A549 (cell line): Measurements from ENCODE around the gene CERS6. TPM values are rescaled to one million over a fixed set of nuclear protein-coding genes. Genes with fewer than 3 reads are reported as not detected.

Source experiments
- ATAC-seq, 2 experiments: fragments of 200-7000 bp in 1 of 2; fragments of >200 bp in 1 of 2; cut with Nextera tagmentation in 1 of 2; cut with Tn5 transposase in 1 of 2; 3 replicates each; pipeline versions ENCODE4 v1.8.0 to v1.9.1; 2018 to 2020; ENCODE audit warnings: mild to moderate bottlenecking in 1 of 2, moderate library complexity in 1 of 2
- CTCF ChIA-PET: fragments of 300-600 bp; sonication (Branson Sonifier 250); formaldehyde crosslinking; extraction: SDS; loops from one replicate; lab custom pipeline; 2021; ENCODE audit warnings: antibody characterized with exemption, inconsistent platforms; lab: Yijun Ruan, JAX
- POLR2A ChIA-PET: fragments of 350-600 bp; formaldehyde crosslinking; extraction: SDS; loops from one replicate; lab custom pipeline; 2021; ENCODE audit warnings: antibody characterized with exemption, inconsistent platforms; lab: Yijun Ruan, JAX
- DNase-seq, 2 experiments: peaks; one replicate each; pipeline versions ENCODE4 v3.0.0 to v3.0.0-alpha.2; 2011 to 2016; ENCODE audit warnings: low read depth in 1 of 2, low spot score in 1 of 2
- FAIRE-seq: peaks from 2 replicates; lab custom pipeline; 2011; peaks lifted over from hg19 to GRCh38; lab: Jason Lieb, UNC
- H3K27ac ChIP-seq, 2 experiments: fragments of >200 bp; sonication (Bioruptor Twin); formaldehyde crosslinking; 3 replicates each; pipeline ENCODE4 v1.5.1; 2016 to 2017
- H3K4me1 ChIP-seq: fragments of >200 bp; sonication (Bioruptor Twin); formaldehyde crosslinking; 3 replicates; pipeline ENCODE4 v1.6.1; 2016
- H3K4me2 ChIP-seq: fragments of >200 bp; sonication (Bioruptor Twin); formaldehyde crosslinking; 3 replicates; pipeline ENCODE4 v1.6.1; 2016
- H3K4me3 ChIP-seq: fragments of >200 bp; sonication (Bioruptor Twin); formaldehyde crosslinking; 3 replicates; pipeline ENCODE4 v1.5.1; 2016
- H3K9me3 ChIP-seq: fragments of >200 bp; sonication (Bioruptor Twin); formaldehyde crosslinking; 3 replicates; pipeline ENCODE4 v1.6.1; 2016
- CBX8 ChIP-seq: fragments of 200-600 bp; sonication (generic); IDR thresholded peaks from 2 replicates; pipeline ENCODE4 v1.6.1; 2016
- CEBPB ChIP-seq, 2 experiments: fragments of >200 bp in 1 of 2; sonication (Bioruptor Twin) in 1 of 2; formaldehyde crosslinking in 1 of 2; IDR thresholded peaks; 2 replicates each; pipeline ENCODE4 v1.6.1; 2012 to 2016
- CHD4 ChIP-seq: fragments of 200-600 bp; sonication (generic); IDR thresholded peaks from 2 replicates; pipeline ENCODE4 v1.6.1; 2016; ENCODE audit warnings: antibody characterized with exemption, mild to moderate bottlenecking, borderline replicate concordance
- EHF ChIP-seq: fragments of 250-450 bp; sonication (Bioruptor Pico); IDR thresholded peaks from 2 replicates; pipeline ENCODE4 v1.5.0; 2020; ENCODE audit warnings: mild to moderate bottlenecking
- HOXA7 ChIP-seq: fragments of 250-450 bp; sonication (Bioruptor Pico); IDR thresholded peaks from 2 replicates; pipeline ENCODE4 v1.5.0; 2020; ENCODE audit warnings: mild to moderate bottlenecking, moderate library complexity
- HOXB5 ChIP-seq: fragments of 250-450 bp; sonication (Bioruptor Pico); IDR thresholded peaks from 2 replicates; pipeline ENCODE4 v1.5.0; 2020; ENCODE audit warnings: mild to moderate bottlenecking, moderate library complexity
- JUNB ChIP-seq: fragments of >200 bp; sonication (Bioruptor Twin); formaldehyde crosslinking; IDR thresholded peaks from 2 replicates; pipeline ENCODE4 v1.6.1; 2016
- KDM1A ChIP-seq: fragments of 200-600 bp; sonication (generic); IDR thresholded peaks from 2 replicates; pipeline ENCODE4 v1.6.1; 2016; ENCODE audit warnings: low read depth, mild to moderate bottlenecking
- NPAS2 ChIP-seq: fragments of 250-450 bp; sonication (Bioruptor Pico); IDR thresholded peaks from 2 replicates; pipeline ENCODE4 v1.8.0; 2022; ENCODE audit warnings: mild to moderate bottlenecking, moderate library complexity, borderline replicate concordance
- RAD21 ChIP-seq, 2 experiments: fragments of >200 bp in 1 of 2; sonication (Bioruptor Twin) in 1 of 2; formaldehyde crosslinking in 1 of 2; IDR thresholded peaks in 1 of 2; conservative IDR thresholded peaks in 1 of 2; 2 replicates in 1 of 2; 3 replicates in 1 of 2; pipeline ENCODE4 v1.6.1; 2012 to 2018; ENCODE audit warnings: inconsistent platforms in 1 of 2
- RCOR1 ChIP-seq: fragments of 150-350 bp; IDR thresholded peaks from 2 replicates; pipeline ENCODE4 v1.6.1; 2014; ENCODE audit warnings: antibody characterized with exemption, low read length, low read depth
- RNF2 ChIP-seq: fragments of 200-600 bp; sonication (generic); IDR thresholded peaks from 2 replicates; pipeline ENCODE4 v1.6.1; 2016; ENCODE audit warnings: low read depth, mild to moderate bottlenecking, antibody characterized with exemption, moderate library complexity, borderline replicate concordance
- SREBF2 ChIP-seq: fragments of 450-650 bp; IDR thresholded peaks from 2 replicates; pipeline ENCODE4 v1.6.1; 2014; ENCODE audit warnings: mild to moderate bottlenecking, moderate library complexity
- TFCP2L1 ChIP-seq: fragments of 250-450 bp; sonication (Bioruptor Pico); IDR thresholded peaks from 2 replicates; pipeline ENCODE4 v1.5.0; 2021; ENCODE audit warnings: mild to moderate bottlenecking
- TP53 ChIP-seq: fragments of 250-450 bp; sonication (Bioruptor Pico); IDR thresholded peaks from 2 replicates; pipeline ENCODE4 v1.5.0; 2021; ENCODE audit warnings: mild to moderate bottlenecking, moderate library complexity
- ZFP36 ChIP-seq: fragments of 450-650 bp; IDR thresholded peaks from 2 replicates; pipeline ENCODE4 v1.6.1; 2014; ENCODE audit warnings: borderline replicate concordance; ENCODE audit not compliant: partially characterized antibody
- ZNF302 ChIP-seq: fragments of 250-450 bp; sonication (Bioruptor Pico); IDR thresholded peaks from 2 replicates; pipeline ENCODE4 v1.9.0; 2021; ENCODE audit warnings: inconsistent platforms, mild to moderate bottlenecking, moderate library complexity
- ZSCAN20 ChIP-seq: fragments of 250-450 bp; sonication (Bioruptor Pico); IDR thresholded peaks from 2 replicates; pipeline ENCODE4 v1.8.0; 2022; ENCODE audit warnings: mild to moderate bottlenecking, moderate library complexity
- WGBS: methylation state at CpG from one replicate; pipeline ENCODE4 v1.1.6; 2017; ENCODE audit errors: missing lambda C conversion rate; 5-methylcytosine and 5-hydroxymethylcytosine counted together
- polyA plus RNA-seq, 4 experiments: library from polyadenylated mRNA; depleted of rRNA in 3 of 4; stranded (reverse); fragments of >200 nt; fragmentation: RNase III in 1 of 4; extraction: RNeasy Plus Mini Kit Qiagen cat#74134 plus additional on column Dnase treatment in 1 of 4; gene quantifications; 2 replicates in 3 of 4; 3 replicates in 1 of 4; pipeline ENCODE4 v1.2.3, GENCODE V29; 2011 to 2017
- TF ChIP-seq, protein P1 (sequence below): fragments of >200 bp; sonication (Bioruptor Twin); formaldehyde crosslinking; IDR thresholded peaks from 3 replicates; pipeline ENCODE4 v1.5.1; 2016
- TF ChIP-seq, protein P2 (sequence below): IDR thresholded peaks from 2 replicates; pipeline ENCODE4 v1.6.1; 2012
- TF ChIP-seq, protein P3 (sequence below): fragments of 150-350 bp; IDR thresholded peaks from 2 replicates; pipeline ENCODE4 v1.6.1; 2014; ENCODE audit warnings: low read depth, mild to moderate bottlenecking, low read length
- TF ChIP-seq, protein P4 (sequence below): fragments of 200-600 bp; sonication (generic); IDR thresholded peaks from 2 replicates; pipeline ENCODE4 v1.6.1; 2016; ENCODE audit warnings: antibody characterized with exemption, mild to moderate bottlenecking, moderate library complexity
- TF ChIP-seq, protein P5 (sequence below): IDR thresholded peaks from 2 replicates; pipeline ENCODE4 v1.6.1; 2012; ENCODE audit warnings: low read depth, borderline replicate concordance

The CERS6 gene
- polyA plus RNA-seq, 2 of the 4 experiments (the other 2 are of a cell fraction), result 12.0 to 16.9 TPM

DNA sequence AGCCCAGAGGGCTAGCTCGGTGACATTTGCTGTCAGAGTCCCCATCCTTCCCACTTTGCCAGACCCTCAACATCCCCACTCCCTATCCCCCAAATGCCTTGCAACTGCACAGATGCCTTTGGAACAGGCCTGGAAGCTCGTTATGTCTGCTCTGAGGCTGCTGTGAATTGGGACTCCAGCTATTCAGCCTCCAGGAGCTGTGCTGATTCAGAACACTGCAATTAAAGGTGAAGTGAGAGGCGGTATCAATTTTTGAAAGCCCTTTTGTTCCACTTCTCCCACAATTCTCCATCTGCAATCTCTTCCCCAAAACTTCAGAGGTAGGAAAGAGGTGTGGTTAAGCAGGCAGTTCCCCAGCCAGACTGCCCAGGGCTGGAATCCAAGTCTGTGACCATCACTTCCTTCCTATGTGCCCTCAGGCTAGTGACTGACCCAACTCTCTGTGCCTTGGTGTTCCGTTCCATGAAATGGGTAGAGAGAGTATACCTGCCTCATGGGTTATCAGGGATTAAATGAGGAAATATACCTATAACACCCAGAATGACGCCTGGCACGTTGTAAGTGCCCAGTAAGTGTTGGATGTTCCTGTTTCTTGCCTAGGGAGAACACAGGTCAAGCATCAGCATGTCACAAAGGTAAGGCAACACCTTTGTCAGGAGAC lies 363.9 kb downstream of the CERS6 start:
- Histone ChIP-seq H3K27ac (no peak overlapping the region), H3K9me3 (no peaks in the 10 kb centered on the region), H3K4me2 (no peak overlapping the region), H3K4me3 (no peak overlapping the region), H3K4me1 (peaks cover 15% of the 10 kb centered on the region)
- ATAC-seq (no peak), FAIRE-seq (no peak), DNase-seq (no peak)
- TF ChIP-seq KDM1A, result no peak
- TF ChIP-seq RCOR1, result no peak
- TF ChIP-seq JUNB, result no peak
- no peak for TF ChIP-seq ZSCAN20 (CRISPR knock-in tag)
- TF ChIP-seq ZFP36, result no peak
- TF ChIP-seq, protein P1, sequence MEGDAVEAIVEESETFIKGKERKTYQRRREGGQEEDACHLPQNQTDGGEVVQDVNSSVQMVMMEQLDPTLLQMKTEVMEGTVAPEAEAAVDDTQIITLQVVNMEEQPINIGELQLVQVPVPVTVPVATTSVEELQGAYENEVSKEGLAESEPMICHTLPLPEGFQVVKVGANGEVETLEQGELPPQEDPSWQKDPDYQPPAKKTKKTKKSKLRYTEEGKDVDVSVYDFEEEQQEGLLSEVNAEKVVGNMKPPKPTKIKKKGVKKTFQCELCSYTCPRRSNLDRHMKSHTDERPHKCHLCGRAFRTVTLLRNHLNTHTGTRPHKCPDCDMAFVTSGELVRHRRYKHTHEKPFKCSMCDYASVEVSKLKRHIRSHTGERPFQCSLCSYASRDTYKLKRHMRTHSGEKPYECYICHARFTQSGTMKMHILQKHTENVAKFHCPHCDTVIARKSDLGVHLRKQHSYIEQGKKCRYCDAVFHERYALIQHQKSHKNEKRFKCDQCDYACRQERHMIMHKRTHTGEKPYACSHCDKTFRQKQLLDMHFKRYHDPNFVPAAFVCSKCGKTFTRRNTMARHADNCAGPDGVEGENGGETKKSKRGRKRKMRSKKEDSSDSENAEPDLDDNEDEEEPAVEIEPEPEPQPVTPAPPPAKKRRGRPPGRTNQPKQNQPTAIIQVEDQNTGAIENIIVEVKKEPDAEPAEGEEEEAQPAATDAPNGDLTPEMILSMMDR, result no peak
- no peak for TF ChIP-seq RAD21 (conservative IDR thresholded peaks at IDR 0.05 in 1 of 2, IDR thresholded peaks at IDR 0.05 in 1 of 2)
- TF ChIP-seq, protein P2, sequence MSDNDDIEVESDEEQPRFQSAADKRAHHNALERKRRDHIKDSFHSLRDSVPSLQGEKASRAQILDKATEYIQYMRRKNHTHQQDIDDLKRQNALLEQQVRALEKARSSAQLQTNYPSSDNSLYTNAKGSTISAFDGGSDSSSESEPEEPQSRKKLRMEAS, result no peak
- TF ChIP-seq HOXA7 (CRISPR knock-in tag), result no peak
- TF ChIP-seq TP53 (CRISPR knock-in tag), result no peak
- no peak for TF ChIP-seq CHD4
- TF ChIP-seq, protein P3, sequence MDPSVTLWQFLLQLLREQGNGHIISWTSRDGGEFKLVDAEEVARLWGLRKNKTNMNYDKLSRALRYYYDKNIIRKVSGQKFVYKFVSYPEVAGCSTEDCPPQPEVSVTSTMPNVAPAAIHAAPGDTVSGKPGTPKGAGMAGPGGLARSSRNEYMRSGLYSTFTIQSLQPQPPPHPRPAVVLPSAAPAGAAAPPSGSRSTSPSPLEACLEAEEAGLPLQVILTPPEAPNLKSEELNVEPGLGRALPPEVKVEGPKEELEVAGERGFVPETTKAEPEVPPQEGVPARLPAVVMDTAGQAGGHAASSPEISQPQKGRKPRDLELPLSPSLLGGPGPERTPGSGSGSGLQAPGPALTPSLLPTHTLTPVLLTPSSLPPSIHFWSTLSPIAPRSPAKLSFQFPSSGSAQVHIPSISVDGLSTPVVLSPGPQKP, result no peak
- TF ChIP-seq NPAS2, result no peak
- TF ChIP-seq CBX8, result no peak
- TF ChIP-seq ZNF302 (CRISPR knock-in tag), result no peak
- TF ChIP-seq EHF (CRISPR knock-in tag), result no peak
- TF ChIP-seq SREBF2, result no peak
- TF ChIP-seq RNF2, result no peak
- no peak for TF ChIP-seq TFCP2L1 (CRISPR knock-in tag)
- TF ChIP-seq CEBPB (IDR thresholded peaks at IDR 0.05), result no peak
- ChIA-PET CTCF (no interaction called here), POLR2A (no interaction called here)
- 59% methylated on average over 6 of the region's 6 CpGs for WGBS

DNA sequence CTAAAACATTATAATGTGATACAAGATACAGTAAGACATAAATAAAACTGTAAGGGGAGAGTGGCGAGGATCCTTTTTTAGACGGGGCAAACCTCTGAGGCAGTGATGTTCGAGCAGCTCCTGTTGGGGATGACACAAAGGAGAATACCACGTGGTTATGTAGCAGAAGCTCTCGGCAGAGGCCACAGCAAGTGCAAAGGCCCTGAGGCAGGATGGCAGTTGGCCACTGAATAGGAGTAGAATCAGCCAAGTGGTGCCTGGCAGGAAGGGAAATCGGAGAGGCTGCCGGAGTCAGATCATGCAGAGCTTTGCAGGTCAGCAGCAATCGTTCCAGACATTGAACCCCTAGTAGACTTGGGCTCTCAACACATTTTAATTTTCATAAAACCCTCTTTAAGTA lies 365.5 kb downstream of the CERS6 start:
- FAIRE-seq, result no peak
- POLR2A ChIA-PET, result no interaction called here
- Histone ChIP-seq H3K9me3 (no peaks in the 10 kb centered on the region), H3K4me2 (no peak overlapping the region), H3K4me3 (no peak overlapping the region), H3K27ac (no peak overlapping the region), H3K4me1 (peaks cover 3% of the 10 kb centered on the region; the same call in 2 of the 3 replicates)
- TF ChIP-seq SREBF2, result no peak
- TF ChIP-seq, protein P4, sequence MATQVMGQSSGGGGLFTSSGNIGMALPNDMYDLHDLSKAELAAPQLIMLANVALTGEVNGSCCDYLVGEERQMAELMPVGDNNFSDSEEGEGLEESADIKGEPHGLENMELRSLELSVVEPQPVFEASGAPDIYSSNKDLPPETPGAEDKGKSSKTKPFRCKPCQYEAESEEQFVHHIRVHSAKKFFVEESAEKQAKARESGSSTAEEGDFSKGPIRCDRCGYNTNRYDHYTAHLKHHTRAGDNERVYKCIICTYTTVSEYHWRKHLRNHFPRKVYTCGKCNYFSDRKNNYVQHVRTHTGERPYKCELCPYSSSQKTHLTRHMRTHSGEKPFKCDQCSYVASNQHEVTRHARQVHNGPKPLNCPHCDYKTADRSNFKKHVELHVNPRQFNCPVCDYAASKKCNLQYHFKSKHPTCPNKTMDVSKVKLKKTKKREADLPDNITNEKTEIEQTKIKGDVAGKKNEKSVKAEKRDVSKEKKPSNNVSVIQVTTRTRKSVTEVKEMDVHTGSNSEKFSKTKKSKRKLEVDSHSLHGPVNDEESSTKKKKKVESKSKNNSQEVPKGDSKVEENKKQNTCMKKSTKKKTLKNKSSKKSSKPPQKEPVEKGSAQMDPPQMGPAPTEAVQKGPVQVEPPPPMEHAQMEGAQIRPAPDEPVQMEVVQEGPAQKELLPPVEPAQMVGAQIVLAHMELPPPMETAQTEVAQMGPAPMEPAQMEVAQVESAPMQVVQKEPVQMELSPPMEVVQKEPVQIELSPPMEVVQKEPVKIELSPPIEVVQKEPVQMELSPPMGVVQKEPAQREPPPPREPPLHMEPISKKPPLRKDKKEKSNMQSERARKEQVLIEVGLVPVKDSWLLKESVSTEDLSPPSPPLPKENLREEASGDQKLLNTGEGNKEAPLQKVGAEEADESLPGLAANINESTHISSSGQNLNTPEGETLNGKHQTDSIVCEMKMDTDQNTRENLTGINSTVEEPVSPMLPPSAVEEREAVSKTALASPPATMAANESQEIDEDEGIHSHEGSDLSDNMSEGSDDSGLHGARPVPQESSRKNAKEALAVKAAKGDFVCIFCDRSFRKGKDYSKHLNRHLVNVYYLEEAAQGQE, result no peak
- no peak for TF ChIP-seq HOXB5 (CRISPR knock-in tag)
- TF ChIP-seq, protein P5, sequence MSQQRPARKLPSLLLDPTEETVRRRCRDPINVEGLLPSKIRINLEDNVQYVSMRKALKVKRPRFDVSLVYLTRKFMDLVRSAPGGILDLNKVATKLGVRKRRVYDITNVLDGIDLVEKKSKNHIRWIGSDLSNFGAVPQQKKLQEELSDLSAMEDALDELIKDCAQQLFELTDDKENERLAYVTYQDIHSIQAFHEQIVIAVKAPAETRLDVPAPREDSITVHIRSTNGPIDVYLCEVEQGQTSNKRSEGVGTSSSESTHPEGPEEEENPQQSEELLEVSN, result no peak
- CTCF ChIA-PET, result interaction anchor here (1.5 kb wide), 1 partner anchor 100 kb away, joined by 4 read pairs; no protein-coding TSS in a partner anchor
- no peak for ATAC-seq
- DNase-seq, result no peak
- WGBS, result 88% methylated on average over 8 of the region's 8 CpGs
